RPMI7951 (cell line): Measurements from ENCODE around the gene PPP1R10. TPM values are rescaled to one million over a fixed set of nuclear protein-coding genes. Genes with fewer than 3 reads are reported as not detected.

Source experiments
- DNase-seq: peaks from one replicate; pipeline ENCODE4 v3.0.0-alpha.2; 2012; ENCODE audit warnings: low read depth
- total RNA-seq: library from RNA; depleted of rRNA; stranded (reverse); fragments of >200 nt; shearing (Covaris generic); gene quantifications from 2 replicates; pipeline ENCODE4 v1.2.3, GENCODE V29; 2014; rRNA removed

The PPP1R10 gene
- total RNA-seq, 1 experiment from 2014 or later = 36.8 TPM

DNA sequence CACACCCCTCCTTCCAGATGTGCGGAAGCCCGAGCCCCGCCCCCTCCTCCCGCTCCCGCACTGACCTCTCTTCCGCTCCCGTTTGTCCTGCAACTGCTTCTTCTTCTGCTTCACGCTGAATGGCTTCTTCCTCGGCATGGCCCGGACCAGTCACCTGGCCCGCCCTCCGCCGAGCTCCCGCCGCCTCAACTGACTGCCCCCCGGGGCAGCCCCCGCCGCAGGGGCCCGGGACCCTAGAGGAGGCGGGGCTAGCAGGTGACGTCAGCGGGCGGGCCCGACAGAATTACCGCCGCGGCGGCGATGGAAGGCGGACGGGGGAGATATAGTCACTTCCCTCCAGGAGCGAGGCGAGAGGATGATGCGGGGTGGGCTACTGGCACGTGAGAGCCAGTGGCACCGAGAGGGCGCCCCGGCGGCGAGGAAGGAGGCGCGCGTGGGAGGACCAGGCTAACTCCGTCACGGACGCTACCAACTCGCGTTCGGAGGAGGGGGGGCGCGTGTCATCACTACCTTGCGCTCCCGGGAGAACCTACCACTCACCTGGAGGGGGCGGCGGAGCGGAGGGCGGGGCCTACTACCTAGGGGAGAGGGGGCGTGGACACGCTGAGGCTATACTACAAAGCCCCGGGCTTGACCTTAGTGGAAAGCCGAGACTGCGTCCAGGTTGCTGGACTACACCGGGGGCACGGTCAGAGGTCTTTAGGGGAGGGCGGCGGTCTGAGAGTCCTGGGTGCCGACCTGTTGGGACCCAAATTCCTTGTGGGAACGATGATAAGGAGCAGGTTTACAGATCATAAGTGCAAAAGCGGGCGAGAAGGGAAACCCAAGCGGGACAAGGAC is 60.8 kb downstream of the PPP1R10 start, which contains the start of gene GNL1:
Gene GNL1, minus strand, starts transcription at position 424 of the 840 bp plus-strand sequence. Its CDS starts 286 bp downstream, at position 138.
- peak; percentile 86 for DNase-seq

DNA sequence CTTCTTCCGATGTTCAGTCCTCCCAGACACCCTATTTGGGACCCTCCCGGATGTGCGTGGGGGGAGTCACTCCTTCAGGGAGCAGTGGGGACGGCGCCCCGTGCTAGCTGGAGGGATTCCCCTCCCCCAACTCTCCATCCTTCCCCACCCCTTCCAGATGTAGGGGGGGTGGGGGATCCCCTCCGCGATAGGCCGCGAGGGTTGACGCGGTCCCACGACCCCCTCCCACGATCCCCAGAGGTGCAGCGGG is 61.3 kb downstream of the PPP1R10 start:
- no peak for DNase-seq

DNA sequence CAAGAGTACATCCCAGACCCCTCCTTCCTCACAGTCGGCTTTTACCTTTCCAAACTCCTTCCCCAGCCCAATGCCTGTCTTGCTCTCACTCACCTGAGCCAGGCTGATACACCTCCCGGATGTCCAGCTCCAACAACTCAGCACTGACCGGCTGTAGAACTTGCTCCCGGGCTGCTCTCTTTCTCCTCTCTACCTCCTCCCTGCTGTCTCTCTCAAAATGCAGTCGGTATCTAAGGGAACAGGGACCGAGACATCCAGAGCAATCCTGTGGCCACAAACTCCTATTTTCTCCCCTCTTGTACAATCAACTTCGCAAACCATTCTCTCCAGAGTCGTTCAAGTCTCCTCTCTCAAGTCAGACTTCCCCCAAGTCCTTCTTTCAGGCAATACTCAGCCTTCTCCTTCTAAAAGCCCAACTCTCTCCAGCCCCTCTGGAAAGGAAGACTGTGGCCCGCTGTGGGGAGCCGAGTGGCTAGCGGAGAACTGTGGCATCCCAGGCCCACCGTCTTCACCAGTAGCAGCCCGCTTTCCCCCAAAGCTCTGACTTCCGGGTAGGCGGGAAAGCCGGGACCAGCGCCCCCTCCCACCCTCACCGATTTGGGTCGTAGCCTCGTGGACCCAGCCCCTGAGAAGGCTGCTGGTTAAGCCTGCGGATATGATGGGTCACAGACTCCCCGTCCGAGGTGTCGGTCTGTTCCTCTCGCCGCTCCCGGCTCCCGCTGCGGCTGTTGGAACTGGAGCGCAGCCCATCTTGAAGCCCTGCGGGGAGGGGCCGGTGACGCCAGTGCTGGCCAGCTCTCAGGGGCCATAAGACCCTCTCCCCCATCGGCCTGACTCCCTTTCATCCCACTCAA is 61.9 kb downstream of the PPP1R10 start:
- DNase-seq = peak; percentile 47

DNA sequence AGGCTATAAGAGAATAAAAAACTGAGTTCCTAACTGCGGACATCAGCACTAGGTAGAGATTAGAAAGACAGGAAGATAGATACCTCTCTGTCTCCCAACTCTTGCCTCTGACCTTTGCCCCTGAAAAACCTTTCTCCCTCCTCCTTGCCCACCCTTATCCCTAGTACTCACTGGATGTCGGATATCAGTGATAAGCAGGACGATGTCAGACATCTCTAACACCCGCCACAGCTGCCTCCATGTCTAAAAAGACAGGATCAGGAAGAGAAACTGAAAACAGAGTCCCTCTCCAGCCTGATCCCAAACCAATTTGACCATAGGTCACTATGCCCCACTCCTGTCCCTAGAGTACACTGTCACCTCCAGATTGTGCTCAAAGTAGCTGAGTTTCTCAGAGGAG is 62.6 kb downstream of the PPP1R10 start:
- no peak for DNase-seq

Other genes starting within 250 kb of the PPP1R10 start
- gene HLA-E, start 127.7 kb downstream of the PPP1R10 start, total RNA-seq = 142 and 156 TPM in 2 replicates
- gene GNL1, start 60.8 kb downstream of the PPP1R10 start, total RNA-seq = 38.6 and 51.9 TPM in 2 replicates
- 6.9 and 9.6 TPM in 2 replicates for gene PRR3, start 59.9 kb downstream of the PPP1R10 start, total RNA-seq
- gene ABCF1, start 45.8 kb downstream of the PPP1R10 start, total RNA-seq = 38.9 and 42.9 TPM in 2 replicates
- gene MRPS18B, start 597 bp upstream of the PPP1R10 start, total RNA-seq = 78.4 and 122 TPM in 2 replicates
- 7.7 and 11.3 TPM in 2 replicates for gene ATAT1, start 9.6 kb upstream of the PPP1R10 start, total RNA-seq
- 7.1 and 7.4 TPM in 2 replicates for gene C6orf136, start 29.9 kb upstream of the PPP1R10 start, total RNA-seq
- 32.2 and 36.8 TPM in 2 replicates for gene DHX16, start 55.8 kb upstream of the PPP1R10 start, total RNA-seq
- 77.4 and 83.9 TPM in 2 replicates for gene PPP1R18, start 69.4 kb upstream of the PPP1R10 start, total RNA-seq
- gene NRM, start 73.7 kb upstream of the PPP1R10 start, total RNA-seq = 18.2 and 29.2 TPM in 2 replicates
- gene MDC1, start 100.0 kb upstream of the PPP1R10 start, total RNA-seq = 6.4 and 13.6 TPM in 2 replicates
- gene TUBB, start 103.1 kb upstream of the PPP1R10 start, total RNA-seq = 1,269 and 1,837 TPM in 2 replicates
- gene FLOT1, start 125.4 kb upstream of the PPP1R10 start, total RNA-seq = 108 and 118 TPM in 2 replicates
- gene IER3, start 127.3 kb upstream of the PPP1R10 start, total RNA-seq = 377 and 410 TPM in 2 replicates